ENCODE data around the gene EPHB1. TPM values are rescaled to one million over a fixed set of nuclear protein-coding genes. Genes with fewer than 3 reads are reported as not detected.
"Not testable (repeated sequence)": the region's sequence is repeated elsewhere in the genome, so short reads cannot be mapped to it uniquely, and the experiment has no call there.

The EPHB1 gene
- total RNA-seq, 1 experiment from 2014 or later, result 0.73 TPM

GRCh38 chr3:134776518-134776917, 18.5 kb upstream of the EPHB1 start:
- no peak for TF ChIP-seq CTCF (IDR thresholded peaks at IDR 0.05; ENCODE audit: unreplicated experiment)
- CTCF ChIA-PET, result no interaction called here
- H3K27me3 Mint-ChIP-seq (ENCODE audit: unreplicated experiment), result peaks cover 59% of the 10 kb centered on the region
- no peak overlapping the region for H3K4me3 Mint-ChIP-seq (ENCODE audit: low read depth, unreplicated experiment)
- no peak overlapping the region for H3K27ac Mint-ChIP-seq (ENCODE audit: unreplicated experiment)
- no peaks in the 10 kb centered on the region for H3K36me3 Mint-ChIP-seq (ENCODE audit: insufficient read depth, unreplicated experiment)
- intact Hi-C loops (cut with micrococcal nuclease; ENCODE audit: unreplicated experiment), result no loop called here
- H3K9me3 Mint-ChIP-seq (ENCODE audit: low read depth, unreplicated experiment), result no peaks in the 10 kb centered on the region
- BruUV-seq (replicated peaks), result no TSS peak
- DNase-seq, result no peak
- no peaks in the 10 kb centered on the region for H3K4me1 Mint-ChIP-seq (ENCODE audit: low read depth, unreplicated experiment)

GRCh38 chr3:134777341-134777740, 17.7 kb upstream of the EPHB1 start:
- no peaks in the 10 kb centered on the region for H3K4me1 Mint-ChIP-seq (ENCODE audit: low read depth, unreplicated experiment)
- no peak overlapping the region for H3K4me3 Mint-ChIP-seq (ENCODE audit: low read depth, unreplicated experiment)
- H3K36me3 Mint-ChIP-seq (ENCODE audit: insufficient read depth, unreplicated experiment), result no peaks in the 10 kb centered on the region
- H3K27ac Mint-ChIP-seq (ENCODE audit: unreplicated experiment), result no peak overlapping the region
- TF ChIP-seq CTCF (IDR thresholded peaks at IDR 0.05; ENCODE audit: unreplicated experiment), result no peak
- peaks cover 63% of the 10 kb centered on the region for H3K27me3 Mint-ChIP-seq (ENCODE audit: unreplicated experiment)
- CTCF ChIA-PET, result no interaction called here
- BruUV-seq (replicated peaks), result no TSS peak
- intact Hi-C loops (cut with micrococcal nuclease; ENCODE audit: unreplicated experiment), result no loop called here
- DNase-seq, result no peak
- no peaks in the 10 kb centered on the region for H3K9me3 Mint-ChIP-seq (ENCODE audit: low read depth, unreplicated experiment)

GRCh38 chr3:134788283-134788682, 6.8 kb upstream of the EPHB1 start:
- BruUV-seq (replicated peaks); CTCF ChIA-PET; H3K4me1 Mint-ChIP-seq (ENCODE audit: low read depth, unreplicated experiment); H3K9me3 Mint-ChIP-seq (ENCODE audit: low read depth, unreplicated experiment); H3K4me3 Mint-ChIP-seq (ENCODE audit: low read depth, unreplicated experiment); intact Hi-C loops (cut with micrococcal nuclease; ENCODE audit: unreplicated experiment); H3K36me3 Mint-ChIP-seq (ENCODE audit: insufficient read depth, unreplicated experiment); DNase-seq; H3K27ac Mint-ChIP-seq (ENCODE audit: unreplicated experiment): not testable (repeated sequence)
- peaks cover 57% of the 10 kb centered on the region for H3K27me3 Mint-ChIP-seq (ENCODE audit: unreplicated experiment)

GRCh38 chr3:134790065-134790464, 5.0 kb upstream of the EPHB1 start:
- Mint-ChIP-seq H3K27me3 (ENCODE audit: unreplicated experiment) (peaks cover 75% of the 10 kb centered on the region), H3K9me3 (ENCODE audit: low read depth, unreplicated experiment) (no peaks in the 10 kb centered on the region), H3K4me3 (ENCODE audit: low read depth, unreplicated experiment) (no peak overlapping the region), H3K4me1 (ENCODE audit: low read depth, unreplicated experiment) (peaks cover 8% of the 10 kb centered on the region), H3K36me3 (ENCODE audit: insufficient read depth, unreplicated experiment) (peaks cover 4% of the 10 kb centered on the region), H3K27ac (ENCODE audit: unreplicated experiment) (no peak overlapping the region)
- no TSS peak for BruUV-seq (replicated peaks)
- DNase-seq, result no peak
- CTCF ChIA-PET, result interaction anchor here (0.6 to 1.0 kb wide), 3 partner anchors 11 to 327 kb away, joined by 3 to 4 read pairs (median 3); no protein-coding TSS in a partner anchor
- no peak for TF ChIP-seq CTCF (IDR thresholded peaks at IDR 0.05; ENCODE audit: unreplicated experiment)
- intact Hi-C loops (cut with micrococcal nuclease; ENCODE audit: unreplicated experiment), result loop anchor here (5.0 kb wide), 1 partner anchor 452 kb away; no protein-coding TSS in a partner anchor

- Mint-ChIP-seq H3K27me3 (ENCODE audit: unreplicated experiment) (peaks cover 83% of the 10 kb centered on the region), H3K36me3 (ENCODE audit: insufficient read depth, unreplicated experiment) (peaks cover 11% of the 10 kb centered on the region), H3K4me3 (ENCODE audit: low read depth, unreplicated experiment) (no peak overlapping the region), H3K27ac (ENCODE audit: unreplicated experiment) (no peak overlapping the region), H3K9me3 (ENCODE audit: low read depth, unreplicated experiment) (no peaks in the 10 kb centered on the region), H3K4me1 (ENCODE audit: low read depth, unreplicated experiment) (peaks cover 14% of the 10 kb centered on the region)
- no TSS peak for BruUV-seq (replicated peaks)
- CTCF ChIA-PET, result interaction anchor here (0.7 kb wide), 2 partner anchors 10 to 838 kb away, joined by 3 to 4 read pairs; no protein-coding TSS in a partner anchor
- no peak for DNase-seq
- TF ChIP-seq CTCF (IDR thresholded peaks at IDR 0.05; ENCODE audit: unreplicated experiment), result no peak
- intact Hi-C loops (cut with micrococcal nuclease; ENCODE audit: unreplicated experiment), result loop anchor here (5.0 kb wide), 1 partner anchor 450 kb away; no protein-coding TSS in a partner anchor
Measured at GRCh38 chr3:134791992-134792391, 3.1 kb upstream of the EPHB1 start.

Measured in Calu3 (cell line).